NT2/D1 (cell line): ENCODE data around the gene AK4.

Experiments
- SUZ12 ChIP-seq: IDR thresholded peaks from 2 replicates; pipeline ENCODE4 v1.6.1; 2011; ENCODE audit not compliant: insufficient read length, insufficient read depth; ENCODE audit errors: extremely low read depth
- YY1 ChIP-seq: IDR thresholded peaks from 2 replicates; pipeline ENCODE4 v1.6.1; 2011; ENCODE audit not compliant: insufficient read length, insufficient read depth
- ZNF274 ChIP-seq: IDR thresholded peaks from 2 replicates; pipeline ENCODE4 v1.6.1; 2011; ENCODE audit warnings: mild to moderate bottlenecking, low read depth, low read length

- TF ChIP-seq ZNF274 (no peak), YY1 (no peak), SUZ12 (no peak)
Observed at GRCh38 chr1:65179148-65179547, 31.1 kb downstream of the AK4 start.
